K562 (cell line): ENCODE measurements around the gene GTF3C1. TPM values are rescaled to one million over a fixed set of nuclear protein-coding genes. Genes with fewer than 3 reads are reported as not detected.

Experiments
- BDP1 ChIP-seq: IDR thresholded peaks from 3 replicates; pipeline ENCODE4 v1.6.1; 2011; ENCODE audit not compliant: insufficient read length, insufficient read depth
- CEBPG ChIP-seq, 3 experiments: fragments of 200-800 bp in 1 of 3; sonication (Bioruptor generic) in 1 of 3; sonication (generic) in 1 of 3; formaldehyde crosslinking in 1 of 3; IDR thresholded peaks in 2 of 3; conservative IDR thresholded peaks in 1 of 3; 2 replicates each; pipeline versions ENCODE4 v1.6.1 to v1.8.0; 2016 to 2022; ENCODE audit warnings: missing compliant biosample characterization in 2 of 3, missing genetic modification characterization in 2 of 3, mild to moderate bottlenecking in 1 of 3, missing genetic modification reagents in 1 of 3
- CREB3L1 ChIP-seq: fragments of 450-650 bp; IDR thresholded peaks from 2 replicates; pipeline ENCODE4 v1.6.1; 2014; ENCODE audit warnings: low read depth, mild to moderate bottlenecking, moderate library complexity, borderline replicate concordance
- FIP1L1 ChIP-seq: fragments of 200-400 bp; formaldehyde crosslinking; IDR thresholded peaks from 2 replicates; pipeline ENCODE4 v1.6.1; 2018; ENCODE audit warnings: mild to moderate bottlenecking, low read depth, low read length; ENCODE audit not compliant: poor library complexity, severe bottlenecking
- HIVEP1 ChIP-seq: fragments of 250-450 bp; sonication (Bioruptor Pico); IDR thresholded peaks from 2 replicates; pipeline ENCODE4 v1.4.0; 2020; ENCODE audit warnings: mild to moderate bottlenecking
- MTA2 ChIP-seq: fragments of 450-650 bp; IDR thresholded peaks from 2 replicates; pipeline ENCODE4 v1.6.1; 2016; ENCODE audit warnings: low read depth
- MTA3 ChIP-seq: fragments of 450-650 bp; formaldehyde crosslinking; IDR thresholded peaks from 2 replicates; pipeline ENCODE4 v1.6.1; 2017; ENCODE audit warnings: mild to moderate bottlenecking, borderline replicate concordance
- NFYB ChIP-seq: IDR thresholded peaks from 2 replicates; pipeline ENCODE4 v1.6.1; 2011; ENCODE audit warnings: mild to moderate bottlenecking, moderate library complexity; ENCODE audit not compliant: insufficient read length; ENCODE audit errors: extremely low read depth
- NUFIP1 ChIP-seq: fragments of 450-650 bp; IDR thresholded peaks from 2 replicates; pipeline ENCODE4 v1.6.1; 2018; ENCODE audit not compliant: partially characterized antibody
- PHB ChIP-seq: fragments of 250-450 bp; sonication (Bioruptor Pico); IDR thresholded peaks from 2 replicates; pipeline ENCODE4 v1.5.0; 2021
- PHF20 ChIP-seq: fragments of 450-650 bp; IDR thresholded peaks from 2 replicates; pipeline ENCODE4 v1.6.1; 2018; ENCODE audit not compliant: partially characterized antibody
- PRDM10 ChIP-seq: fragments of 450-650 bp; IDR thresholded peaks from 2 replicates; pipeline ENCODE4 v1.6.1; 2018; ENCODE audit not compliant: partially characterized antibody
- RBM22 ChIP-seq: fragments of 200-400 bp; formaldehyde crosslinking; IDR thresholded peaks from 2 replicates; pipeline ENCODE4 v1.6.1; 2018; ENCODE audit warnings: low read length, low read depth; ENCODE audit not compliant: poor library complexity, severe bottlenecking
- SIN3B ChIP-seq: fragments of 450-650 bp; IDR thresholded peaks from 2 replicates; pipeline ENCODE4 v1.6.1; 2017; ENCODE audit warnings: low read depth, mild to moderate bottlenecking, moderate library complexity
- SUPT5H ChIP-seq: fragments of 450-650 bp; IDR thresholded peaks from 2 replicates; pipeline ENCODE4 v1.6.1; 2016
- TBP ChIP-seq: optimal IDR thresholded peaks from 2 replicates; pipeline ENCODE3; 2011; ENCODE audit warnings: low read depth, low read length, improper control_type of control experiment
- ZBTB7A ChIP-seq: IDR thresholded peaks from 2 replicates; pipeline ENCODE4 v1.6.1; 2011; ENCODE audit warnings: low read depth, mild to moderate bottlenecking, low read length, moderate library complexity, borderline replicate concordance; ENCODE audit not compliant: control insufficient read depth
- ZNF263 ChIP-seq: sonication (generic); formaldehyde crosslinking; IDR thresholded peaks from 2 replicates; pipeline ENCODE4 v1.8.0; 2022; ENCODE audit warnings: mild to moderate bottlenecking, missing genetic modification reagents, borderline replicate concordance
- ZNF507 ChIP-seq: conservative IDR thresholded peaks from 2 replicates; pipeline ENCODE4 v1.6.1; 2017; ENCODE audit warnings: missing genetic modification characterization, missing compliant biosample characterization
- polyA plus RNA-seq, 8 experiments: library from polyadenylated mRNA; depleted of rRNA in 4 of 8; stranded (reverse) in 5 of 8; unstranded in 3 of 8; fragments of >200 nt; fragmentation: Nextera tagmentation in 2 of 8; fragmentation: Illumina TruSeq in 1 of 8; extraction: Ambion mirVana in 2 of 8; extraction: Trizol in 1 of 8; gene quantifications; 2 replicates each; pipeline versions ENCODE4 v1.2.1 to v1.2.3, GENCODE V29; 2011 to 2014; ENCODE audit warnings: inconsistent platforms in 1 of 8, missing spikeins in 1 of 8
- total RNA-seq, 7 experiments: library from RNA; depleted of rRNA in 6 of 7; stranded (reverse); fragments of >200 nt in 6 of 7; fragmentation: Illumina TruSeq in 2 of 7; extraction: Trizol in 2 of 7; gene quantifications; 2 replicates each; pipeline versions ENCODE4 v1.2.1 to v1.2.3, GENCODE V29; 2011 to 2021; ENCODE audit warnings: low replicate concordance in 1 of 7
- TF ChIP-seq, protein P1 (sequence below): fragments of 450-650 bp; IDR thresholded peaks from 2 replicates; pipeline ENCODE4 v1.7.0; 2016; ENCODE audit warnings: borderline replicate concordance
- TF ChIP-seq, protein P2 (sequence below): fragments of 250-450 bp; sonication (Bioruptor Pico); IDR thresholded peaks from 2 replicates; pipeline ENCODE4 v1.8.0; 2021; ENCODE audit warnings: moderate library complexity, mild to moderate bottlenecking, inconsistent platforms

The GTF3C1 gene
- total and polyA plus RNA-seq, 9 of the 15 experiments (the other 6 are each of a cell fraction or from before 2014, with no cell fraction given), result 0.72 to 63.6 (median 30.9) TPM

GRCh38 chr16:27549746-27550581, at the start of gene GTF3C1, which contains the start of gene KATNIP (continued):
- TF ChIP-seq, protein P1, sequence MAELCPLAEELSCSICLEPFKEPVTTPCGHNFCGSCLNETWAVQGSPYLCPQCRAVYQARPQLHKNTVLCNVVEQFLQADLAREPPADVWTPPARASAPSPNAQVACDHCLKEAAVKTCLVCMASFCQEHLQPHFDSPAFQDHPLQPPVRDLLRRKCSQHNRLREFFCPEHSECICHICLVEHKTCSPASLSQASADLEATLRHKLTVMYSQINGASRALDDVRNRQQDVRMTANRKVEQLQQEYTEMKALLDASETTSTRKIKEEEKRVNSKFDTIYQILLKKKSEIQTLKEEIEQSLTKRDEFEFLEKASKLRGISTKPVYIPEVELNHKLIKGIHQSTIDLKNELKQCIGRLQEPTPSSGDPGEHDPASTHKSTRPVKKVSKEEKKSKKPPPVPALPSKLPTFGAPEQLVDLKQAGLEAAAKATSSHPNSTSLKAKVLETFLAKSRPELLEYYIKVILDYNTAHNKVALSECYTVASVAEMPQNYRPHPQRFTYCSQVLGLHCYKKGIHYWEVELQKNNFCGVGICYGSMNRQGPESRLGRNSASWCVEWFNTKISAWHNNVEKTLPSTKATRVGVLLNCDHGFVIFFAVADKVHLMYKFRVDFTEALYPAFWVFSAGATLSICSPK, result no peak
- TF ChIP-seq ZNF263 (CRISPR knock-in tag) (no peak), ZBTB7A (no peak; the same call in 1 of the 2 replicates), RBM22 (peak; percentile 84), MTA2 (no peak), PRDM10 (peak; percentile 16), BDP1 (no peak), TBP (peak; percentile 68), CEBPG (CRISPR knock-in tag; IDR thresholded peaks at IDR 0.05) (peak; percentile 34; the same call in 1 of the 2 replicates), CEBPG (tag; conservative IDR thresholded peaks at IDR 0.05 in 1 of 2, IDR thresholded peaks at IDR 0.05 in 1 of 2) (no peak), NFYB (peak; percentile 44), PHB (CRISPR knock-in tag) (no peak), MTA3 (peak; percentile 20; the same call in 1 of the 2 replicates), SIN3B (peak; percentile 57), CREB3L1 (no peak), NUFIP1 (no peak), FIP1L1 (no peak), SUPT5H (peak; percentile 75; the same call in 1 of the 2 replicates), HIVEP1 (CRISPR knock-in tag) (no peak), ZNF507 (tag) (no peak), PHF20 (peak; percentile 60)
- TF ChIP-seq, protein P2, sequence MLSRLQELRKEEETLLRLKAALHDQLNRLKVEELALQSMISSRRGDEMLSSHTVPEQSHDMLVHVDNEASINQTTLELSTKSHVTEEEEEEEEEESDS (CRISPR knock-in tag), result no peak
